T-cell (primary cell): ENCODE data around the gene VTI1A. TPM values are rescaled to one million over a fixed set of nuclear protein-coding genes. Genes with fewer than 3 reads are reported as not detected.

Experiments
- ATAC-seq, 4 experiments: fragments of 200-7000 bp in 3 of 4; fragments of 150-1000 bp in 1 of 4; cut with Tn5 transposase; replicated peaks in 1 of 4; 1 replicate in 3 of 4; 2 replicates in 1 of 4; pipeline ENCODE4 v1.10.0; 2021; ENCODE audit warnings: moderate library complexity in 3 of 4, mild to moderate bottlenecking in 2 of 4, moderate number of reproducible peaks in 1 of 4
- CTCF ChIA-PET, 2 donors: fragments of 300-600 bp; sonication (Branson Sonifier 250); formaldehyde crosslinking; loops; one replicate each; lab custom pipeline; 2022; ENCODE audit warnings: antibody characterized with exemption in 2 of 2; lab: Charles Lee
- POLR2A ChIA-PET, 2 donors: fragments of 300-600 bp; sonication (Branson Sonifier 250); formaldehyde crosslinking; loops; one replicate each; lab custom pipeline; 2022; ENCODE audit warnings: antibody characterized with exemption in 2 of 2; lab: Charles Lee
- DNase-seq, 35 experiments: peaks; one replicate each; pipeline versions ENCODE4 v3.0.0 to v3.0.0-alpha.2; 2013 to 2023
- H3K27ac ChIP-seq: one replicate; pipeline ENCODE4 v1.5.1; 2013; ENCODE audit warnings: low read length
- H3K27me3 ChIP-seq, 2 experiments: replicated peaks in 1 of 2; 1 replicate in 1 of 2; 2 replicates in 1 of 2; pipeline versions ENCODE4 v1.6.1 to v1.7.0; 2013; ENCODE audit warnings: low read length in 1 of 2, mixed read lengths in 1 of 2; ENCODE audit not compliant: control insufficient read depth in 2 of 2, insufficient read depth in 2 of 2; ENCODE audit errors: extremely low read depth in 1 of 2
- H3K36me3 ChIP-seq, 2 donors: 1 replicate in 1 of 2; 2 replicates in 1 of 2; pipeline versions ENCODE4 v1.6.1 to v1.7.0; 2013; ENCODE audit warnings: low read length in 1 of 2; ENCODE audit not compliant: control insufficient read depth in 2 of 2, insufficient read depth in 1 of 2; ENCODE audit errors: extremely low read depth in 1 of 2
- H3K4me1 ChIP-seq, 2 experiments: 1 replicate in 1 of 2; 2 replicates in 1 of 2; pipeline versions ENCODE4 v1.6.1 to v1.7.0; 2013; ENCODE audit warnings: low read length in 2 of 2, mixed read lengths in 1 of 2; ENCODE audit not compliant: insufficient read depth in 2 of 2, control insufficient read depth in 1 of 2; ENCODE audit errors: extremely low read depth in 1 of 2
- H3K4me3 ChIP-seq, 2 donors: 1 replicate in 1 of 2; 2 replicates in 1 of 2; pipeline versions ENCODE4 v1.5.1 to v1.7.0; 2013; ENCODE audit warnings: mild to moderate bottlenecking in 2 of 2, low read length in 1 of 2, moderate library complexity in 1 of 2; ENCODE audit not compliant: control insufficient read depth in 1 of 2; ENCODE audit errors: extremely low read depth in 1 of 2
- H3K9me3 ChIP-seq: 2 replicates; pipeline ENCODE4 v1.7.0; 2013
- H3K27ac Mint-ChIP-seq, 2 donors: one replicate each; pipeline ENCODE4 v1.8.0; 2020 to 2021; ENCODE audit warnings: mild to moderate bottlenecking in 2 of 2, mixed read lengths in 2 of 2
- H3K27me3 Mint-ChIP-seq, 2 donors: one replicate each; pipeline ENCODE4 v1.8.0; 2021 to 2022; ENCODE audit warnings: mixed read lengths in 2 of 2
- H3K36me3 Mint-ChIP-seq: one replicate; pipeline ENCODE4 v1.8.0; 2021; ENCODE audit warnings: mixed read lengths
- H3K4me1 Mint-ChIP-seq, 3 donors: one replicate each; pipeline ENCODE4 v1.8.0; 2020 to 2022; ENCODE audit warnings: mixed read lengths in 3 of 3, mild to moderate bottlenecking in 1 of 3
- H3K4me3 Mint-ChIP-seq, 3 donors: one replicate each; pipeline ENCODE4 v1.8.0; 2020 to 2022; ENCODE audit warnings: mild to moderate bottlenecking in 3 of 3, mixed read lengths in 3 of 3, moderate library complexity in 3 of 3
- H3K9me3 Mint-ChIP-seq, 3 donors: one replicate each; pipeline ENCODE4 v1.8.0; 2020 to 2022; ENCODE audit warnings: mixed read lengths in 3 of 3
- WGBS: methylation state at CpG from one replicate; pipeline ENCODE4 v1.1.5; 2013; ENCODE audit warnings: missing lambda C conversion rate; ENCODE audit not compliant: insufficient coverage; 5-methylcytosine and 5-hydroxymethylcytosine counted together
- total RNA-seq, 35 experiments: library from RNA in 6 of 35; stranded (reverse) in 6 of 35; fragments of 120-200 nt in 1 of 35; gene quantifications; one replicate each; pipeline versions ENCODE4 v1.2.1 to v1.2.4 and lab custom pipeline; 2013 to 2026

The VTI1A gene
- total RNA-seq, 5 donors from 2014 or later (not counting 1 experiment from before 2014, with no cell fraction given) = 41.3 to 53.6 (median 43.5) TPM

GRCh38 chr10:112799038-112799437 is 352.0 kb downstream of the VTI1A start:
- no peaks in the 10 kb centered on the region for H3K9me3 Mint-ChIP-seq
- no peak for DNase-seq
- H3K27me3 Mint-ChIP-seq = no peaks in the 10 kb centered on the region
- peaks cover 17% of the 10 kb centered on the region for H3K36me3 Mint-ChIP-seq
- ChIA-PET POLR2A (no interaction called here), CTCF (no interaction called here)
- H3K27ac Mint-ChIP-seq = no peak overlapping the region
- WGBS = 100% methylated on average over 3 of the region's 5 CpGs
- H3K36me3 ChIP-seq = no peaks in the 10 kb centered on the region
- no peak overlapping the region for H3K27ac ChIP-seq
- no peaks in the 10 kb centered on the region for H3K27me3 ChIP-seq
- H3K4me1 Mint-ChIP-seq = no peaks in the 10 kb centered on the region
- no peak overlapping the region for H3K4me3 Mint-ChIP-seq
- H3K4me3 ChIP-seq = no peak overlapping the region
- H3K9me3 ChIP-seq = no peaks in the 10 kb centered on the region
- ATAC-seq = no peak
- no peaks in the 10 kb centered on the region for H3K4me1 ChIP-seq

GRCh38 chr10:112799726-112800510 is 352.9 kb downstream of the VTI1A start:
- Mint-ChIP-seq H3K9me3 (no peaks in the 10 kb centered on the region), H3K27me3 (no peaks in the 10 kb centered on the region), H3K4me1 (no peaks in the 10 kb centered on the region), H3K27ac (no peak overlapping the region), H3K4me3 (no peak overlapping the region), H3K36me3 (peaks cover 17% of the 10 kb centered on the region)
- Histone ChIP-seq H3K27me3 (no peaks in the 10 kb centered on the region), H3K9me3 (no peaks in the 10 kb centered on the region), H3K36me3 (no peaks in the 10 kb centered on the region), H3K4me3 (no peak overlapping the region), H3K4me1 (no peaks in the 10 kb centered on the region), H3K27ac (no peak overlapping the region)
- CTCF ChIA-PET = no interaction called here
- POLR2A ChIA-PET = no interaction called here
- WGBS = 82% methylated on average over 6 of the region's 8 CpGs
- DNase-seq (no peak), ATAC-seq (no peak)

- no peaks in the 10 kb centered on the region for H3K4me1 Mint-ChIP-seq
- POLR2A ChIA-PET = no interaction called here
- H3K27me3 Mint-ChIP-seq = no peaks in the 10 kb centered on the region
- peaks cover 17% of the 10 kb centered on the region for H3K36me3 Mint-ChIP-seq
- no peaks in the 10 kb centered on the region for H3K4me1 ChIP-seq
- H3K27ac ChIP-seq = no peak overlapping the region
- H3K27me3 ChIP-seq = no peaks in the 10 kb centered on the region
- DNase-seq (no peak), ATAC-seq (no peak)
- CTCF ChIA-PET = no interaction called here
- no peaks in the 10 kb centered on the region for H3K9me3 Mint-ChIP-seq
- no peak overlapping the region for H3K4me3 ChIP-seq
- H3K36me3 ChIP-seq = no peaks in the 10 kb centered on the region
- H3K27ac Mint-ChIP-seq = no peak overlapping the region
- H3K4me3 Mint-ChIP-seq = no peak overlapping the region
- 100% methylated on average over 1 of the region's 3 CpGs for WGBS
- H3K9me3 ChIP-seq = no peaks in the 10 kb centered on the region
Measured at GRCh38 chr10:112801004-112801403, 354.0 kb downstream of the VTI1A start.

- Mint-ChIP-seq H3K27me3 (no peaks in the 10 kb centered on the region), H3K9me3 (no peaks in the 10 kb centered on the region), H3K4me3 (no peak overlapping the region), H3K36me3 (peaks cover 17% of the 10 kb centered on the region), H3K27ac (no peak overlapping the region), H3K4me1 (no peaks in the 10 kb centered on the region)
- Histone ChIP-seq H3K4me1 (no peaks in the 10 kb centered on the region), H3K36me3 (no peaks in the 10 kb centered on the region), H3K27me3 (no peaks in the 10 kb centered on the region), H3K27ac (no peak overlapping the region), H3K9me3 (no peaks in the 10 kb centered on the region), H3K4me3 (no peak overlapping the region)
- ChIA-PET CTCF (interaction anchor here (0.5 to 0.6 kb wide), 2 partner anchors 147 to 425 kb away, joined by 4 read pairs; no protein-coding TSS in a partner anchor), POLR2A (no interaction called here)
- no peak for ATAC-seq
- DNase-seq = no peak
- 100% methylated on average over 1 of the region's 4 CpGs for WGBS
Measured at GRCh38 chr10:112801748-112802147, 354.7 kb downstream of the VTI1A start.

GRCh38 chr10:112802411-112803022 is 355.5 kb downstream of the VTI1A start:
- no peak for ATAC-seq
- H3K27me3 ChIP-seq = no peaks in the 10 kb centered on the region
- H3K36me3 ChIP-seq = no peaks in the 10 kb centered on the region
- no peak for DNase-seq
- Mint-ChIP-seq H3K4me1 (no peaks in the 10 kb centered on the region), H3K27me3 (no peaks in the 10 kb centered on the region), H3K36me3 (peaks cover 23% of the 10 kb centered on the region), H3K4me3 (no peak overlapping the region), H3K9me3 (no peaks in the 10 kb centered on the region), H3K27ac (no peak overlapping the region)
- H3K4me1 ChIP-seq = no peaks in the 10 kb centered on the region
- no peak overlapping the region for H3K4me3 ChIP-seq
- H3K27ac ChIP-seq = no peak overlapping the region
- ChIA-PET POLR2A (no interaction called here), CTCF (interaction anchor here in 1 of 2 donors (0.5 kb wide), 1 partner anchor 147 kb away, joined by 4 read pairs; no protein-coding TSS in a partner anchor)
- 100% methylated on average over 2 of the region's 5 CpGs for WGBS
- H3K9me3 ChIP-seq = no peaks in the 10 kb centered on the region

GRCh38 chr10:112803961-112804401 is 357.0 kb downstream of the VTI1A start:
- CTCF ChIA-PET = no interaction called here
- WGBS = 100% methylated on average over 2 of the region's 5 CpGs
- DNase-seq (no peak), ATAC-seq (no peak)
- POLR2A ChIA-PET = no interaction called here
- Histone ChIP-seq H3K27ac (no peak overlapping the region), H3K36me3 (peaks cover 0 to 4% of the 10 kb centered on the region in 2 donors), H3K4me1 (no peaks in the 10 kb centered on the region), H3K27me3 (no peaks in the 10 kb centered on the region), H3K4me3 (no peak overlapping the region), H3K9me3 (no peaks in the 10 kb centered on the region)
- Mint-ChIP-seq H3K27ac (no peak overlapping the region), H3K27me3 (no peaks in the 10 kb centered on the region), H3K9me3 (no peaks in the 10 kb centered on the region), H3K4me3 (no peak overlapping the region), H3K36me3 (peaks cover 28% of the 10 kb centered on the region), H3K4me1 (no peaks in the 10 kb centered on the region)
